Keratinocyte (primary cell): ENCODE results near the gene DET1. TPM values are rescaled to one million over a fixed set of nuclear protein-coding genes. Genes with fewer than 3 reads are reported as not detected.

ENCODE experiments used
- DNase-seq: peaks from one replicate; pipeline ENCODE4 v3.0.0-alpha.2; 2011; ENCODE audit warnings: low read depth, missing footprints, low spot score
- FAIRE-seq: peaks from 2 replicates; lab custom pipeline; 2011; peaks lifted over from hg19 to GRCh38; lab: Jason Lieb, UNC
- H2AFZ ChIP-seq: 2 replicates; pipeline ENCODE4 v1.6.0; 2012; ENCODE audit warnings: low read length, control low read depth, inconsistent platforms; ENCODE audit not compliant: control insufficient read depth
- H3K27ac ChIP-seq: 2 replicates; pipeline ENCODE4 v1.5.1; 2011; ENCODE audit warnings: low read length; ENCODE audit not compliant: control insufficient read depth, insufficient read depth
- H3K27me3 ChIP-seq: 3 replicates; pipeline ENCODE4 v1.6.0; 2011; ENCODE audit warnings: low read length; ENCODE audit not compliant: control insufficient read depth, insufficient read depth; ENCODE audit errors: extremely low read depth
- H3K36me3 ChIP-seq, 2 experiments: 2 replicates in 1 of 2; 3 replicates in 1 of 2; pipeline ENCODE4 v1.5.1; 2011; ENCODE audit warnings: low read length in 2 of 2, mild to moderate bottlenecking in 1 of 2; ENCODE audit not compliant: control insufficient read depth in 2 of 2, insufficient read depth in 2 of 2; ENCODE audit errors: extremely low read depth in 1 of 2
- H3K4me1 ChIP-seq: 3 replicates; pipeline ENCODE4 v1.5.1; 2011; ENCODE audit warnings: low read length; ENCODE audit not compliant: control insufficient read depth, insufficient read depth; ENCODE audit errors: extremely low read depth
- H3K4me2 ChIP-seq: 3 replicates; pipeline ENCODE4 v1.6.0; 2011; ENCODE audit warnings: low read depth, low read length; ENCODE audit not compliant: control insufficient read depth, insufficient read depth; ENCODE audit errors: extremely low read depth
- H3K4me3 ChIP-seq, 3 experiments: fragments of 200-600 bp in 1 of 3; sonication (generic) in 1 of 3; 2 replicates in 2 of 3; 3 replicates in 1 of 3; pipeline ENCODE4 v1.5.1; 2011 to 2016; ENCODE audit warnings: low read length in 3 of 3, mild to moderate bottlenecking in 3 of 3, control low read depth in 2 of 3, inconsistent platforms in 1 of 3, low read depth in 1 of 3, mixed read lengths in 1 of 3, mixed run types in 1 of 3, moderate library complexity in 1 of 3; ENCODE audit not compliant: control insufficient read depth in 2 of 3, insufficient read depth in 2 of 3; ENCODE audit errors: extremely low read depth in 1 of 3
- H3K79me2 ChIP-seq: 2 replicates; pipeline ENCODE4 v1.6.0; 2012; ENCODE audit warnings: low read length; ENCODE audit not compliant: control insufficient read depth, insufficient read depth
- H3K9ac ChIP-seq: 3 replicates; pipeline ENCODE4 v1.6.0; 2011; ENCODE audit warnings: low read length; ENCODE audit not compliant: control insufficient read depth, insufficient read depth; ENCODE audit errors: extremely low read depth
- H3K9me1 ChIP-seq: 3 replicates; pipeline ENCODE4 v1.6.0; 2011; ENCODE audit warnings: low read length; ENCODE audit not compliant: control insufficient read depth, insufficient read depth; ENCODE audit errors: extremely low read depth
- H3K9me3 ChIP-seq: 2 replicates; pipeline ENCODE4 v1.5.1; 2012; ENCODE audit warnings: low read depth, low read length; ENCODE audit not compliant: control insufficient read depth
- H4K20me1 ChIP-seq: 3 replicates; pipeline ENCODE4 v1.6.0; 2011; ENCODE audit warnings: low read length; ENCODE audit not compliant: control insufficient read depth, insufficient read depth; ENCODE audit errors: extremely low read depth
- CTCF ChIP-seq, 3 experiments: IDR thresholded peaks in 1 of 3; conservative IDR thresholded peaks in 1 of 3; optimal IDR thresholded peaks in 1 of 3; 2 replicates in 2 of 3; 3 replicates in 1 of 3; pipeline versions ENCODE3 to v1.5.1; 2011; ENCODE audit warnings: low read length in 3 of 3, mild to moderate bottlenecking in 3 of 3, moderate library complexity in 2 of 3, control low read depth in 1 of 3, inconsistent platforms in 1 of 3; ENCODE audit not compliant: insufficient read depth in 2 of 3; ENCODE audit errors: extremely low read depth in 1 of 3
- EZH2 ChIP-seq: IDR thresholded peaks from one replicate; pipeline ENCODE4 v1.6.1; 2012; ENCODE audit warnings: inconsistent platforms, mild to moderate bottlenecking, low read length, moderate library complexity
- dilution Hi-C: fragments of 300-500 bp; cut with MboI; formaldehyde crosslinking; loops from one replicate; pipeline ENCODE4 v1.7.0; 2020; ENCODE audit warnings: low sequenced_read_pairs; ENCODE audit not compliant: extremely low pct_ligation_motif_present
- polyA plus RNA-seq, 5 experiments: library from polyadenylated mRNA; depleted of rRNA in 3 of 5; stranded (reverse) in 3 of 5; stranded (forward) in 1 of 5; unstranded in 1 of 5; fragments of >200 nt; gene quantifications; 1 replicate in 1 of 5; 2 replicates in 3 of 5; 3 replicates in 1 of 5; pipeline versions ENCODE4 v1.2.1 to v1.2.3, GENCODE V29; 2011 to 2012; ENCODE audit warnings: missing spikeins in 2 of 5, low read depth in 1 of 5, low replicate concordance in 1 of 5

The DET1 gene
- polyA plus RNA-seq, 1 donor (not counting 4 experiments of a cell fraction or from before 2014, with no cell fraction given), result 1.1 TPM

- H4K20me1 ChIP-seq, result no peaks in the 10 kb centered on the region
- H3K4me2 ChIP-seq, result no peak overlapping the region
- no peaks in the 10 kb centered on the region for H3K36me3 ChIP-seq
- DNase-seq, result no peak
- no peak overlapping the region for H3K27ac ChIP-seq
- H3K9me1 ChIP-seq, result no peaks in the 10 kb centered on the region
- no peaks in the 10 kb centered on the region for H3K79me2 ChIP-seq
- no peaks in the 10 kb centered on the region for H3K27me3 ChIP-seq
- FAIRE-seq, result no peak
- no peak overlapping the region for H3K9ac ChIP-seq
- dilution Hi-C loops, result no loop called here
- TF ChIP-seq EZH2 (no peak), CTCF (optimal IDR thresholded peaks at IDR 0.05 in 1 of 3, IDR thresholded peaks at IDR 0.05 in 1 of 3, conservative IDR thresholded peaks at IDR 0.05 in 1 of 3; ENCODE audit: extremely low read depth in 1 of 3, insufficient read depth in 2 of 3, low read length in 3 of 3) (no peak)
- no peaks in the 10 kb centered on the region for H3K9me3 ChIP-seq
- no peak overlapping the region for H3K4me3 ChIP-seq
- H2AFZ ChIP-seq, result no peak overlapping the region
- H3K4me1 ChIP-seq, result no peaks in the 10 kb centered on the region
Observed at GRCh38 chr15:88513195-88513594, 33.3 kb downstream of the DET1 start.

GRCh38 chr15:88512601-88513000 lies 33.9 kb downstream of the DET1 start:
- DNase-seq (no peak), FAIRE-seq (no peak)
- Histone ChIP-seq H3K79me2 (no peaks in the 10 kb centered on the region), H3K4me3 (no peak overlapping the region), H3K27ac (no peak overlapping the region), H3K4me1 (no peaks in the 10 kb centered on the region), H4K20me1 (no peaks in the 10 kb centered on the region), H3K9ac (no peak overlapping the region), H3K4me2 (no peak overlapping the region), H3K9me1 (no peaks in the 10 kb centered on the region), H3K9me3 (no peaks in the 10 kb centered on the region), H2AFZ (no peak overlapping the region), H3K36me3 (no peaks in the 10 kb centered on the region), H3K27me3 (no peaks in the 10 kb centered on the region)
- TF ChIP-seq CTCF (optimal IDR thresholded peaks at IDR 0.05 in 1 of 3, IDR thresholded peaks at IDR 0.05 in 1 of 3, conservative IDR thresholded peaks at IDR 0.05 in 1 of 3; ENCODE audit: extremely low read depth in 1 of 3, insufficient read depth in 2 of 3, low read length in 3 of 3) (no peak), EZH2 (no peak)
- dilution Hi-C loops, result no loop called here
